SK-N-MC (cell line): ENCODE data around the gene NDST4.

ENCODE experiments used
- DNase-seq: peaks from one replicate; pipeline ENCODE4 v3.0.0-alpha.2; 2011; ENCODE audit warnings: low read depth, low spot score
- H3K27ac ChIP-seq: fragments of 200-600 bp; sonication (generic); 2 replicates; pipeline ENCODE4 v1.5.1; 2016; ENCODE audit warnings: mixed run types
- H3K36me3 ChIP-seq: fragments of 200-600 bp; sonication (generic); 2 replicates; pipeline ENCODE4 v1.6.1; 2017; ENCODE audit warnings: antibody characterized with exemption, low read length, mixed read lengths; ENCODE audit not compliant: insufficient read depth
- H3K4me3 ChIP-seq: fragments of 200-600 bp; sonication (generic); 2 replicates; pipeline ENCODE4 v1.5.1; 2016
- H3K9ac ChIP-seq: fragments of 200-600 bp; sonication (generic); 2 replicates; pipeline ENCODE4 v1.8.0; 2017; ENCODE audit warnings: mixed run types, mixed read lengths; ENCODE audit not compliant: insufficient read length
- H3K9me3 ChIP-seq: fragments of 200-600 bp; sonication (generic); 2 replicates; pipeline ENCODE4 v1.6.1; 2017; ENCODE audit warnings: low read depth, mild to moderate bottlenecking, antibody characterized with exemption, low read length, moderate library complexity, mixed read lengths
- EZH2 ChIP-seq: fragments of 200-600 bp; sonication (generic); IDR thresholded peaks from one replicate; pipeline ENCODE4 v1.6.1; 2017; ENCODE audit warnings: antibody characterized with exemption
- FOXP2 ChIP-seq: optimal IDR thresholded peaks from 2 replicates; pipeline ENCODE3; 2011; ENCODE audit warnings: mild to moderate bottlenecking, moderate library complexity; ENCODE audit not compliant: insufficient read depth; ENCODE audit errors: extremely low read length, control extremely low read depth
- POLR2AphosphoS5 ChIP-seq: IDR thresholded peaks from 2 replicates; pipeline ENCODE4 v1.6.1; 2012; ENCODE audit warnings: mild to moderate bottlenecking, low read depth, low read length, borderline replicate concordance

The NDST4 gene

GRCh38 chr4:115101675-115102074 lies 11.7 kb downstream of the NDST4 start:
- Histone ChIP-seq H3K4me3 (no peak overlapping the region), H3K9ac (no peak overlapping the region), H3K9me3 (peaks cover 5% of the 10 kb centered on the region; the same call in 1 of the 2 replicates), H3K27ac (no peak overlapping the region), H3K36me3 (peaks cover 88% of the 10 kb centered on the region)
- no peak for DNase-seq
- TF ChIP-seq EZH2 (no peak), FOXP2 (no peak), POLR2AphosphoS5 (no peak)

GRCh38 chr4:115090483-115091075 lies 22.8 kb downstream of the NDST4 start:
- no peak for TF ChIP-seq POLR2AphosphoS5
- TF ChIP-seq EZH2 = no peak
- no peak for TF ChIP-seq FOXP2

GRCh38 chr4:115082633-115083032 lies 30.8 kb downstream of the NDST4 start:
- H3K4me3 ChIP-seq = no peak overlapping the region
- H3K9me3 ChIP-seq = no peaks in the 10 kb centered on the region; the same call in 1 of the 2 replicates
- DNase-seq = no peak
- TF ChIP-seq FOXP2 (no peak), EZH2 (no peak), POLR2AphosphoS5 (no peak)
- H3K36me3 ChIP-seq = peaks cover 72% of the 10 kb centered on the region
- H3K27ac ChIP-seq = peak overlapping the region; percentile 65
- no peak overlapping the region for H3K9ac ChIP-seq

More at GRCh38 chr4:115090483-115091075, 22.8 kb downstream of the NDST4 start:
- Histone ChIP-seq H3K27ac (no peak overlapping the region; the same call in 1 of the 2 replicates), H3K36me3 (peaks cover 40% of the 10 kb centered on the region), H3K9me3 (no peaks in the 10 kb centered on the region), H3K4me3 (no peak overlapping the region), H3K9ac (no peak overlapping the region)
- DNase-seq = no peak

- TF ChIP-seq FOXP2 (no peak), POLR2AphosphoS5 (peak; percentile 13; the same call in 1 of the 2 replicates), EZH2 (no peak)
- no peak for DNase-seq
- 0 out of 2 replicates have a peak, but pooled peaks cover 2% of the 10 kb centered on the region for H3K9me3 ChIP-seq
- H3K9ac ChIP-seq = no peak overlapping the region
- no peak overlapping the region for H3K4me3 ChIP-seq
- peaks cover 77% of the 10 kb centered on the region for H3K36me3 ChIP-seq
- no peak overlapping the region for H3K27ac ChIP-seq
These were observed 36.7 kb downstream of the NDST4 start for GRCh38 chr4:115076691-115077090.

- no peak for TF ChIP-seq POLR2AphosphoS5
- no peak for TF ChIP-seq EZH2
- no peak for TF ChIP-seq FOXP2
- DNase-seq = no peak
- peaks cover 54% of the 10 kb centered on the region for H3K36me3 ChIP-seq
- H3K9me3 ChIP-seq = no peaks in the 10 kb centered on the region
- no peak overlapping the region for H3K4me3 ChIP-seq
- peak overlapping the region; percentile 30; the same call in 1 of the 2 replicates for H3K27ac ChIP-seq
- no peak overlapping the region for H3K9ac ChIP-seq
These were observed 54.9 kb downstream of the NDST4 start for GRCh38 chr4:115058533-115058932.

GRCh38 chr4:115054836-115055235 lies 58.6 kb downstream of the NDST4 start:
- no peak for TF ChIP-seq FOXP2
- H3K4me3 ChIP-seq = no peak overlapping the region
- no peak overlapping the region for H3K9ac ChIP-seq
- H3K36me3 ChIP-seq = peaks cover 53% of the 10 kb centered on the region
- H3K9me3 ChIP-seq = no peaks in the 10 kb centered on the region; the same call in 1 of the 2 replicates
- H3K27ac ChIP-seq = no peak overlapping the region
- no peak for DNase-seq

- H3K9ac ChIP-seq = no peak overlapping the region
- H3K9me3 ChIP-seq = no peaks in the 10 kb centered on the region; the same call in 1 of the 2 replicates
- no peak for TF ChIP-seq EZH2
- TF ChIP-seq POLR2AphosphoS5 = no peak
- TF ChIP-seq FOXP2 = no peak
- no peak overlapping the region for H3K4me3 ChIP-seq
- H3K27ac ChIP-seq = no peak overlapping the region
- H3K36me3 ChIP-seq = peaks cover 45% of the 10 kb centered on the region
- no peak for DNase-seq
These were observed 60.1 kb downstream of the NDST4 start for GRCh38 chr4:115053313-115053712.

GRCh38 chr4:115042496-115042895 lies 70.9 kb downstream of the NDST4 start:
- no peak overlapping the region for H3K27ac ChIP-seq
- DNase-seq = no peak
- peaks cover 7% of the 10 kb centered on the region; the same call in 1 of the 2 replicates for H3K36me3 ChIP-seq
- no peak overlapping the region for H3K9ac ChIP-seq
- H3K4me3 ChIP-seq = no peak overlapping the region
- TF ChIP-seq POLR2AphosphoS5 (no peak), FOXP2 (no peak), EZH2 (no peak)
- H3K9me3 ChIP-seq = no peaks in the 10 kb centered on the region

- DNase-seq = no peak
- peaks cover 29% of the 10 kb centered on the region for H3K36me3 ChIP-seq
- no peaks in the 10 kb centered on the region for H3K9me3 ChIP-seq
- no peak overlapping the region for H3K9ac ChIP-seq
- TF ChIP-seq EZH2 (no peak), POLR2AphosphoS5 (no peak), FOXP2 (no peak)
- H3K27ac ChIP-seq = 0 out of 2 replicates have a peak overlapping the region, but pooled peaks have one; percentile 64
- H3K4me3 ChIP-seq = no peak overlapping the region
These were observed 83.1 kb downstream of the NDST4 start for GRCh38 chr4:115030281-115030680.
